HFF-Myc (cell line): Measurements from ENCODE around the gene RGS6.

Source experiments
- DNase-seq: peaks from one replicate; pipeline ENCODE4 v3.0.0-alpha.2; 2011; ENCODE audit warnings: low read depth; ENCODE audit errors: extremely low read depth
- H3K4me3 ChIP-seq: replicated peaks from 2 replicates; pipeline ENCODE4 v1.5.1; 2011; ENCODE audit warnings: low read depth, mild to moderate bottlenecking, control low read depth, low read length
- TF ChIP-seq, protein P1 (sequence below): IDR thresholded peaks from 2 replicates; pipeline ENCODE4 v1.5.1; 2012; ENCODE audit warnings: mild to moderate bottlenecking, low read depth, low read length, control low read depth; ENCODE audit errors: missing control alignments

The RGS6 gene

DNA sequence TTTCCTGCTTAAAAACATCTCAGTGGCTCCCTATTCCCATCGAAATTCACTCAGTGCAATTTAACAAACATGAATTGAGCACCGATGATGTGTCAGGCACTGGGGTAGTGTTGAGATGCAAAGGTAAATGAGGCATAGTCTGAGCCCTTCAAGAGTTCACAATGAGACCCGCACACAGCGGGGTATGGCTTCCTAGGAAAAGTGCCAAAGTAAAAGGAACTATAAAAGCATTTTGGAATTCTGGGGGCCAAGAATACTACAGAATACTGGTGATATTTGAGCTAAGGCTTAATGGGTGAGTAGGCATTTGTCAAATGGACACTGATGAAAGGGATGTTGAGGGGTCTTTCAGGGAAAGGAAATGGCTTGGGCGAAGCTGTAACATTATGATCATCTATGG, 646.3 kb downstream of the RGS6 start:
- H3K4me3 ChIP-seq: no peak overlapping the region
- DNase-seq: no peak
- TF ChIP-seq, protein P1, sequence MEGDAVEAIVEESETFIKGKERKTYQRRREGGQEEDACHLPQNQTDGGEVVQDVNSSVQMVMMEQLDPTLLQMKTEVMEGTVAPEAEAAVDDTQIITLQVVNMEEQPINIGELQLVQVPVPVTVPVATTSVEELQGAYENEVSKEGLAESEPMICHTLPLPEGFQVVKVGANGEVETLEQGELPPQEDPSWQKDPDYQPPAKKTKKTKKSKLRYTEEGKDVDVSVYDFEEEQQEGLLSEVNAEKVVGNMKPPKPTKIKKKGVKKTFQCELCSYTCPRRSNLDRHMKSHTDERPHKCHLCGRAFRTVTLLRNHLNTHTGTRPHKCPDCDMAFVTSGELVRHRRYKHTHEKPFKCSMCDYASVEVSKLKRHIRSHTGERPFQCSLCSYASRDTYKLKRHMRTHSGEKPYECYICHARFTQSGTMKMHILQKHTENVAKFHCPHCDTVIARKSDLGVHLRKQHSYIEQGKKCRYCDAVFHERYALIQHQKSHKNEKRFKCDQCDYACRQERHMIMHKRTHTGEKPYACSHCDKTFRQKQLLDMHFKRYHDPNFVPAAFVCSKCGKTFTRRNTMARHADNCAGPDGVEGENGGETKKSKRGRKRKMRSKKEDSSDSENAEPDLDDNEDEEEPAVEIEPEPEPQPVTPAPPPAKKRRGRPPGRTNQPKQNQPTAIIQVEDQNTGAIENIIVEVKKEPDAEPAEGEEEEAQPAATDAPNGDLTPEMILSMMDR: no peak

DNA sequence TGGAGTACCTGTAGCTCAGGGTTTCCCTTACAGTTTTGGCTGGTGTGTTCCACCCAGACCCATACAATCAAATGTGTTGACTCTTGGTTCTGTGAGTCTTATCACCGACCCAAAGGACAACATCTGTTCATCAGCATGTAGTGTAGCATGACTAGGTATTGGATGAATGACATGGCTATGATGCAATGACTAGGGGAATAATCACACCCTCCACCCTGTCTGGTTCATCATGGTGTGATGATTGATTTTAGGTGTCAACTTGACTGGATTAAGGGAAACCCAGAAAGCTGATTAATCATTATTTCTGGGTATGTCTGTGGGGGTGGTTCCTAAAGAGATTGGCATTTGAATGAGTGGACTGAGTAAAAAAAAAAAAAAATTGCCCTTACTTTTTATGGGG, 650.4 kb downstream of the RGS6 start:
- TF ChIP-seq, protein P1: no peak
- H3K4me3 ChIP-seq: no peak overlapping the region
- no peak for DNase-seq

DNA sequence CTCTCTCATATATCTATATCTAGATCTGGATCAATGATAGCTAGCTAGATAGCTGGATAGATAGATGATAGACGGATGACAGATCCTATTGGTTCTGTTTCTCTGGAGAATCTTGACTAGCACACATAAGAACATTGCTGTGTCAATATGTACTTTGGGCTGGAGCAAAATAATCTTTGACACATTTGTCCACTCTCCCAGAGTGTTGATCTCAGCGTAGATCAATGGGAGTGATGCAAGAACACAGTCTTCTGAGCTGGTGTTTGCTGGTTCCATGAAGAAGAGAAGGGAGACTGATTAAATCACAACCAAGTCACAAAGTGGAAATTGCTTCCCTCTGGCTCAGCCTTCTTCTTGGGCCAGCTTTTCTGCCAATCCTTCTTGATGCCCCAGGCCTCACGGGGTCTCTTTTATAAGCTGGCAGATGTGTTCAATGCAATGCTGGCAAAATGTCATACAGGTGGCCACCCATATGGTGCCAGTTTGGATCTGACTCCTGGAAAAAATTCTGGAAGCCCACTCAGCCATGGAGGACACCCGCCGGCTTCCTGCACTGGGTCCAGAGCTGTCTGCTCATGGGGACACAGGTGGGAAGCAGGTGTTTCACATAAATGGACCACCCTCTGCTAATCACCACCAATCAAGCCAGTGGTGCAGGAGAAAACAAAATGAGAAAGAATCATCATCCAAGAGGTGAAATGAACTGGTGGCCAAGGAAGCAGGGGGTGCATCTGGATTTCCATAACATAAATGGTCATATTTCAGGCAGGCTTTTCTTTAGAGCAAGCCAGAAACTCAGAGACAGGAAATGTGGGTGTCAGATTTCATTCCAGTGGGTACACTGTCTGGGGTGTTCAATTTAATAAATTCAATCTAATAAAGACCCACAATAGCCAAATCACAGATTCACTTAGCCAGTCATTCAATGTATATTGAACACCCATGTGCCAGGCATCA, 651.4 kb downstream of the RGS6 start:
- TF ChIP-seq, protein P1: no peak
- H3K4me3 ChIP-seq: no peak overlapping the region
- DNase-seq: no peak

DNA sequence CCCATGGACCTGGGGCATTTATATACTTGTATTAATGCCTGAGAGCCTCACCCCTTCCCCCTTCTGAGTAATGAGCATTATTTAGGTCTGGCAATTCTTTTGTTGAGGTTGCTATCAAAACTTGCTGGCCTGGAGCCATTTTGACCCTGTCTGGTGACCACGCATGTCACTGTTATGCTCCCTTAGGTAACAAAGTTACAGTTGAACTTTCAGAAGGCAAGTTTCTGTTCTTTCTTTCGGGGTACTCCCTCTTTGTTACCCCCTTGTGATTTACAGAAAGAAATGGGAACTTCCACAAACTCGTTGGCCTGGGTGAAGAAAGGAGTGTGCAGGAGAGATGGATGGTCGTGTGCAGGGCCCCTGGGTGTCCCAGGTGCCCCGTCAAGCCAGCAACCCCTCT, 656.3 kb downstream of the RGS6 start:
- DNase-seq: no peak
- TF ChIP-seq, protein P1: no peak
- H3K4me3 ChIP-seq: no peak overlapping the region

DNA sequence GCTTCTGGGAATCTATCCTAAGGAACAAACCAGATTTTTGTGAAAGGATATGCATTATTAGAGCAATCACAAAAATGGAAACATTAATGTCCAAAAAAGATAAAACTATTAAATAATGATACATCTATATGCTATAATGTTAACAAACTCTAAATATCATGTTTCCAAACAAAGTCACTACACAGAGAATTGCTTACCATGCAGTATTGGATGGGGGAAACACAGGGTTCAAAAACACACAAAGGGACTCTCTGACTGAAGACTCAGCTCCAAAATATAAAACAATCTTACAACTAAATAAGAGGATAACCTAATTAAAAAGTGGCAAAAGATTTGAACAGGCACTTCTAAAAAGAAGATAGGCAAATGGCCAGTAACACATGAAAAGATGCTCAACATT, 657.4 kb downstream of the RGS6 start:
- TF ChIP-seq, protein P1: no peak
- no peak overlapping the region for H3K4me3 ChIP-seq
- no peak for DNase-seq

DNA sequence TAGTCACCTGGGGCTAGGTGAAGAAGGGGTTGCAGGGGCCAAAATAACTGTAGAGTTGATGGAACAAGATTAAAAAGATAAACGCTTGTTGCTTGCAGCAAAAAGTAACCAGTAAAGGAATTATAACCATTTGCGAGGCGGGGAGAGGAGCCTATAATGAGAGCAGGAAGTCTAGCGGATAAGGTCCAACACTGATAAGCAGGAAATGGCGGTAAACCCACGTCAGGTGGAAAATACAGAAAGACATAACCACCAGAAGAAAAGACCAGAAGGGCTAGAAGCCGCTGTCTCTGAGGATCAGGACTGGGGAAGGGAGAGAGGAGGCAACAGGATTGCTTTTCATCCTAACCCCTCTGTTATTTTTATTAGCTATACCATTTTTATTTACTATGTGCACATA, 658.3 kb downstream of the RGS6 start:
- TF ChIP-seq, protein P1: no peak
- no peak for DNase-seq
- H3K4me3 ChIP-seq: no peak overlapping the region
